ENCODE measurements around the gene CDH12.

CDH12 gene

DNA sequence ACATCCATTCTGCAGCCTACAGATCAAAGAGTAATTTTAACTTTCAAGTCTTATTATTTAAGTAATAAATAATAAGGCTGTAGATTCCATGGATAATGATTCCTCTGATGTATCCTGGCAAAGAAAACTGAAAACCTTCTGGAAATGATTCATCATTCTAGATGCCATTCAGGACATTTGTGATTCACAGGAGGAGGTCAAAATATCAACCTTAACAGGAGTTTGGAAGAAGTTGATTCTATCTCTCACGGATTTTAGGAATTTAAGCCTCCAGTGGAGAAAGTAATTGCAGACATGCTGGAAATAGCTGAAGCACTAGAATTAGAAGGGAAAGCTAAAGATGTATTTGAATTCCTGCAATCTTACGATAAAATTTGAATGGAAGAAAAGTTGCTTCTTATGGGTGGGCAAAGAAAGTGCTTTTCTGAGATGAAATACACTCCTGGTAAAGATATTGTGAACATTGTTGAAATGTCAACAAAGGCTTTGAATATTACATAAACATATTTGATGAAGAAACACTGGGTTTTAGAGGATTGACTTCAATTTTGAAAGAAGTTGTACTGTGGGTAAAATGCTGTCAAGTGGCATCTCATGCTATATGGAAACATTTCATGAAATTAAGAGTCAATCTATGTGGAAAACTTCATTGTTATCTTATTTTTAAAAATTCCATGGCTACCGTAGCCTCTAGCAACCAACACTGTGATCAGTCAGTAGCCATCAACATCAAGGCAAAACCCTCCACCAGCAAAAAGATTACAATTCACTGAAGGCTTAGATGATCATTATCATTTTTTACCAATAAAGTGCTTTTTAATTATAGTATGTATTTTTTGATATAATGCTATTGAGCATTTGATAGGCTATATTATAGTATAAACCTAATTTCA, 1141.0 kb downstream of the CDH12 start:
- Histone ChIP-seq H2AFZ (ENCODE audit: low read length) (no peak overlapping the region), H3K27ac (ENCODE audit: low read depth, low read length, poor library complexity, severe bottlenecking) (no peak overlapping the region)
- no peak for TF ChIP-seq EZH2 (IDR thresholded peaks at IDR 0.05; ENCODE audit: borderline replicate concordance, low read length)
- TF ChIP-seq, protein P1, sequence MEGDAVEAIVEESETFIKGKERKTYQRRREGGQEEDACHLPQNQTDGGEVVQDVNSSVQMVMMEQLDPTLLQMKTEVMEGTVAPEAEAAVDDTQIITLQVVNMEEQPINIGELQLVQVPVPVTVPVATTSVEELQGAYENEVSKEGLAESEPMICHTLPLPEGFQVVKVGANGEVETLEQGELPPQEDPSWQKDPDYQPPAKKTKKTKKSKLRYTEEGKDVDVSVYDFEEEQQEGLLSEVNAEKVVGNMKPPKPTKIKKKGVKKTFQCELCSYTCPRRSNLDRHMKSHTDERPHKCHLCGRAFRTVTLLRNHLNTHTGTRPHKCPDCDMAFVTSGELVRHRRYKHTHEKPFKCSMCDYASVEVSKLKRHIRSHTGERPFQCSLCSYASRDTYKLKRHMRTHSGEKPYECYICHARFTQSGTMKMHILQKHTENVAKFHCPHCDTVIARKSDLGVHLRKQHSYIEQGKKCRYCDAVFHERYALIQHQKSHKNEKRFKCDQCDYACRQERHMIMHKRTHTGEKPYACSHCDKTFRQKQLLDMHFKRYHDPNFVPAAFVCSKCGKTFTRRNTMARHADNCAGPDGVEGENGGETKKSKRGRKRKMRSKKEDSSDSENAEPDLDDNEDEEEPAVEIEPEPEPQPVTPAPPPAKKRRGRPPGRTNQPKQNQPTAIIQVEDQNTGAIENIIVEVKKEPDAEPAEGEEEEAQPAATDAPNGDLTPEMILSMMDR (IDR thresholded peaks at IDR 0.05; ENCODE audit: low read length) = no peak

DNA sequence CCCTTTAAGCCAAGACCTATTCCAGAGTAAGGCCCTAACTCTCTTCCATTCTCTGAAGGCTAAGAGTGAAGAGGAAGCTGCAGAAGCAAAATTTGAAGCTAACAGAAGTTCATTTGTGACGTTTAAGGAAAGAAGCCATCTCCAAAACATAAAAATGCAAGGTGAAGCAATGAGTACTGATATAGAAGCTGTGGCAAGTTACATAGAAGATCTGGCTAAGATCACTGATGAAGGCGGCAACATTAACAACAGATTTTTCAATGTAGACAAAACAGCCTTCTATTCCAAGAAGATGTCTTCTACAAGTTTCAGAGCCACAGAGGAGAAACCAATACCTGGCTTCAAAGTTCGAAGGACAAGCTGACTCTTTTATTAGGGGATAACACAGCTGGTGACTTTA, 1143.4 kb downstream of the CDH12 start:
- Histone ChIP-seq H3K79me2 (ENCODE audit: insufficient read depth, low read length) (no peaks in the 10 kb centered on the region), H2AFZ (ENCODE audit: low read length) (no peak overlapping the region), H3K4me3 (ENCODE audit: low read depth, low read length, poor library complexity, severe bottlenecking) (no peak overlapping the region), H3K4me2 (ENCODE audit: low read length) (no peak overlapping the region), H3K36me3 (ENCODE audit: insufficient read depth, low read length) (no peaks in the 10 kb centered on the region), H3F3A (ENCODE audit: insufficient read depth, low read length) (no peaks in the 10 kb centered on the region), H3K27ac (ENCODE audit: low read depth, low read length, poor library complexity, severe bottlenecking) (no peak overlapping the region), H3K27me3 (ENCODE audit: insufficient read depth, low read length) (no peaks in the 10 kb centered on the region), H3K9me3 (ENCODE audit: low read length) (no peaks in the 10 kb centered on the region), H3K4me1 (ENCODE audit: insufficient read depth, low read length, severe bottlenecking) (no peaks in the 10 kb centered on the region), H3K9ac (ENCODE audit: low read length) (no peak overlapping the region), H4K20me1 (ENCODE audit: insufficient read depth, low read length) (no peaks in the 10 kb centered on the region), H3K9me2 (ENCODE audit: low read depth, low read length) (no peaks in the 10 kb centered on the region)
- TF ChIP-seq, protein P1 (IDR thresholded peaks at IDR 0.05; ENCODE audit: low read length) = no peak
- no peak for TF ChIP-seq EZH2 (IDR thresholded peaks at IDR 0.05; ENCODE audit: borderline replicate concordance, low read length)

More for the DNA sequence above, 1141.0 kb downstream of the CDH12 start:
- no peaks in the 10 kb centered on the region for H3K9me2 ChIP-seq (ENCODE audit: low read depth, low read length)
- H3K4me3 ChIP-seq (ENCODE audit: low read depth, low read length, poor library complexity, severe bottlenecking) = no peak overlapping the region
- H3K27me3 ChIP-seq (ENCODE audit: insufficient read depth, low read length) = no peaks in the 10 kb centered on the region
- no peaks in the 10 kb centered on the region for H3K36me3 ChIP-seq (ENCODE audit: insufficient read depth, low read length)
- H3K9me3 ChIP-seq (ENCODE audit: low read length) = no peaks in the 10 kb centered on the region
- no peak overlapping the region for H3K4me2 ChIP-seq (ENCODE audit: low read length)
- H3K9ac ChIP-seq (ENCODE audit: low read length) = no peak overlapping the region
- no peaks in the 10 kb centered on the region for H3F3A ChIP-seq (ENCODE audit: insufficient read depth, low read length)
- no peaks in the 10 kb centered on the region for H4K20me1 ChIP-seq (ENCODE audit: insufficient read depth, low read length)
- no peaks in the 10 kb centered on the region for H3K79me2 ChIP-seq (ENCODE audit: insufficient read depth, low read length)
- no peaks in the 10 kb centered on the region for H3K4me1 ChIP-seq (ENCODE audit: insufficient read depth, low read length, severe bottlenecking)

DNA sequence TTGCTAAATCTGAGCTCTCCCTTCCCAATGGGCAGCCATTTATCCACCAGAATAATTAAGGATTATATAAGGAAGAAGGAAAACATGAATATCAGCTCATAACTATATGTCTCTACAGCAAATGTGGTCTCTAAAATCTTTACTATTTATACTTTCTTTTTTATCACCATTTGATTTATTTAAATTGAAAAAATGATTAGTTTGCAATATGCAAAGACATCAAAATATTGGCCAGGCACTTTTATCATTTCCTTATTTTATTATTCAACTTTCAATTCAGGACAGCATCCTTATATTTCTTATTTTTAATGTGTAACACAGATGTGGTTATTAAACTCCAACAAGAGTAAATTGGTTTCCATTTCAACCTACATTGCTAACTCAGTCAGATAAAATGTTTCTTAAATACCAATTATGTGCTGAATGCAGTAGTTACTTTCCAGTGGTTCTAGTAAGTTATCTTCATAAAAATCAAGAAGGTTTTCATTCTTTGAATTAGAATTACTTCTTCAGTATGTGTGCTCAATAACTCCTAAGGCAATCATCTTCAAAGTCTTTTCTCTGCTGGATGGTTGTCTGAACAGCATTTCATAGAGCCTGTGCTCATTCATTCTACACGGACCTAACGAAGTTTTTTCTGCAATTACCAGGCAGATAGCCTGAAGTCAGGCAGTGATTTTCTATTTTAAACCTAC, 1148.0 kb downstream of the CDH12 start:
- Histone ChIP-seq H3K36me3 (ENCODE audit: insufficient read depth, low read length) (no peaks in the 10 kb centered on the region), H3K9me2 (ENCODE audit: low read depth, low read length) (no peaks in the 10 kb centered on the region), H3K79me2 (ENCODE audit: insufficient read depth, low read length) (no peaks in the 10 kb centered on the region), H3K4me2 (ENCODE audit: low read length) (no peak overlapping the region), H3K27ac (ENCODE audit: low read depth, low read length, poor library complexity, severe bottlenecking) (no peak overlapping the region), H2AFZ (ENCODE audit: low read length) (no peak overlapping the region), H3K9ac (ENCODE audit: low read length) (no peak overlapping the region), H3K9me3 (ENCODE audit: low read length) (no peaks in the 10 kb centered on the region), H3F3A (ENCODE audit: insufficient read depth, low read length) (no peaks in the 10 kb centered on the region), H3K27me3 (ENCODE audit: insufficient read depth, low read length) (no peaks in the 10 kb centered on the region), H3K4me1 (ENCODE audit: insufficient read depth, low read length, severe bottlenecking) (no peaks in the 10 kb centered on the region), H3K4me3 (ENCODE audit: low read depth, low read length, poor library complexity, severe bottlenecking) (no peak overlapping the region), H4K20me1 (ENCODE audit: insufficient read depth, low read length) (no peaks in the 10 kb centered on the region)
- TF ChIP-seq EZH2 (IDR thresholded peaks at IDR 0.05; ENCODE audit: borderline replicate concordance, low read length) = no peak
- TF ChIP-seq, protein P1 (IDR thresholded peaks at IDR 0.05; ENCODE audit: low read length) = no peak

Data from OCI-LY1 (cell line).